ENCODE measurements around the gene CATSPERZ. TPM values are rescaled to one million over a fixed set of nuclear protein-coding genes. Genes with fewer than 3 reads are reported as not detected.

Gene CATSPERZ
- total RNA-seq, 2 donors from 2014 or later: 0.56 TPM; not detected in 1

DNA sequence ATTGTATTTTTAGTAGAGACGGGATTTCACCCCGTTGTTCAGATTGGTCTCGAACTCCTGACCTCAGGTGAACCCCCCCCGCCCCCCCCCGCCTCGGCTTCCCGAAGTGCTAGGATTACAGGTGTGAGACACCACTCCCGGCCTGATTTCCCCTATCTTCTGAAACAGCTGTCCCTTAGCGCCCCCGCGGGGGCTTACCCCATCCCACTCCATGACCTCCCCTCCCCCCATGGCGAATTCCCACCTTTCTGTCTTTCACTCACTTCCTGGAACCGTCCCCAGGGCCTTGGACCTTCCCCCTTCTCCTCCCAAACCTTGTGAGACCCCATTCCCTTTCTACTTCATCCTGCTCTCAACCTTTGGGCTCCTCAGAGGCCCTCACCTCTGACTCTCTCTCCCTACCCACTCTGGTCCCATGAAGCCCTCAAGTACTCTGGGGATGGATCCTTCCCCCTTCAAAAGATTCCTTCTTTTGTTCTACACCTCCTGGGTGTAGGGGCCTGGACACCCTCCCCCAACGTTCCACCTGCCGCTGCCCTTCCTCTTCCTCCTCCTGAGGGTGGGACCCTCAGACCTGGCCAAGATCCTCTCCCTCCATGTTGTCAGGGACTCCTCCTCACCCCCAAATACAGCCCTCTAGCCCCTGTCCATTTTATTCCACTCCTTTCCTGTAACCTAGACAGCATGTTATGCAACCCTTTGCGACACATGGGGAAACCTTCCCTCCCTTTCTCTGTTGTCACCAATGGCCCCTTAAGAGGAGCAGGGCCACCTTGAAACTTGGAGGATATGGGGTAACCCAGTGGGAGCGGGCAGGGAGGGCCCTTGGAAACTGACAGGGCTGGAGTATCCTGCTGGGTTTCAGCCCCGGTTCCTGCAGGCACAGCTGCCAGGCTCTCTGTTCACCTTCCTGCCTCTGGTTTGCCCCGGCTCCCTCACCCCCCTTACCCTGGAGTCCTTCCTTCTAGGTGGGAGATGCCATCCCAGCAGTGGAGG is 18.9 kb downstream of the CATSPERZ start:
- intact Hi-C loops (cut with DNase I): loop anchor here (5.0 kb wide), 1 partner anchor 38 kb away; the partner anchor contains the start of gene RPS6KA4
- H3K27me3 ChIP-seq: no peaks in the 10 kb centered on the region
- H3K9me3 ChIP-seq: no peaks in the 10 kb centered on the region
- DNase-seq: no peak
- H3K4me1 ChIP-seq: peaks cover 22% of the 10 kb centered on the region
- peak overlapping the region; percentile 99 for H3K27ac ChIP-seq
- H3K9ac ChIP-seq (ENCODE audit: low read depth in 2 of 2, low read length in 2 of 2): peak overlapping the region; percentile 68 to 97
- H3K36me3 ChIP-seq: no peaks in the 10 kb centered on the region
- peak overlapping the region; percentile 76 for H3K4me3 ChIP-seq
- TF ChIP-seq, protein P1, sequence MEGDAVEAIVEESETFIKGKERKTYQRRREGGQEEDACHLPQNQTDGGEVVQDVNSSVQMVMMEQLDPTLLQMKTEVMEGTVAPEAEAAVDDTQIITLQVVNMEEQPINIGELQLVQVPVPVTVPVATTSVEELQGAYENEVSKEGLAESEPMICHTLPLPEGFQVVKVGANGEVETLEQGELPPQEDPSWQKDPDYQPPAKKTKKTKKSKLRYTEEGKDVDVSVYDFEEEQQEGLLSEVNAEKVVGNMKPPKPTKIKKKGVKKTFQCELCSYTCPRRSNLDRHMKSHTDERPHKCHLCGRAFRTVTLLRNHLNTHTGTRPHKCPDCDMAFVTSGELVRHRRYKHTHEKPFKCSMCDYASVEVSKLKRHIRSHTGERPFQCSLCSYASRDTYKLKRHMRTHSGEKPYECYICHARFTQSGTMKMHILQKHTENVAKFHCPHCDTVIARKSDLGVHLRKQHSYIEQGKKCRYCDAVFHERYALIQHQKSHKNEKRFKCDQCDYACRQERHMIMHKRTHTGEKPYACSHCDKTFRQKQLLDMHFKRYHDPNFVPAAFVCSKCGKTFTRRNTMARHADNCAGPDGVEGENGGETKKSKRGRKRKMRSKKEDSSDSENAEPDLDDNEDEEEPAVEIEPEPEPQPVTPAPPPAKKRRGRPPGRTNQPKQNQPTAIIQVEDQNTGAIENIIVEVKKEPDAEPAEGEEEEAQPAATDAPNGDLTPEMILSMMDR (IDR thresholded peaks at IDR 0.05): no peak

DNA sequence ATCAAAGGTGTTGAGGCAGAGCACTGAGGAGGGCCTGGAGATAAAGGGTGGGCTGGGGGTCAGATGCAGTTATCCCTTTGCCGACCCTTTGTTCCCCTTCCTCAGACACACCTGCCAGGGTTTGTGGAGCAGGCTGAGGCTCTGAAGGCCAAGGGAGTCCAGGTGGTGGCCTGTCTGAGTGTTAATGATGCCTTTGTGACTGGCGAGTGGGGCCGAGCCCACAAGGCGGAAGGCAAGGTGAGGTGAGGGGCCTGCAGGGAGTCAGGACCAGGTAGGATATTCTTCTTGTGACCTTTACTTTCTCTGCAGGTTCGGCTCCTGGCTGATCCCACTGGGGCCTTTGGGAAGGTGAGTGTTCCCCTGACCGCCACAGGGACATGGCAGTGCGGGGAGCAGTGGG is 20.4 kb downstream of the CATSPERZ start:
- peaks cover 22% of the 10 kb centered on the region for H3K4me1 ChIP-seq
- H3K4me3 ChIP-seq: no peak overlapping the region
- H3K36me3 ChIP-seq: no peaks in the 10 kb centered on the region
- intact Hi-C loops (cut with DNase I): no loop called here
- no peak for DNase-seq
- H3K27me3 ChIP-seq: no peaks in the 10 kb centered on the region
- H3K9ac ChIP-seq (ENCODE audit: low read depth in 2 of 2, low read length in 2 of 2): peak overlapping the region in 1 of 2 donors; percentile 97
- TF ChIP-seq, protein P1 (IDR thresholded peaks at IDR 0.05): no peak
- H3K9me3 ChIP-seq: no peaks in the 10 kb centered on the region
- peak overlapping the region; percentile 99 for H3K27ac ChIP-seq

DNA sequence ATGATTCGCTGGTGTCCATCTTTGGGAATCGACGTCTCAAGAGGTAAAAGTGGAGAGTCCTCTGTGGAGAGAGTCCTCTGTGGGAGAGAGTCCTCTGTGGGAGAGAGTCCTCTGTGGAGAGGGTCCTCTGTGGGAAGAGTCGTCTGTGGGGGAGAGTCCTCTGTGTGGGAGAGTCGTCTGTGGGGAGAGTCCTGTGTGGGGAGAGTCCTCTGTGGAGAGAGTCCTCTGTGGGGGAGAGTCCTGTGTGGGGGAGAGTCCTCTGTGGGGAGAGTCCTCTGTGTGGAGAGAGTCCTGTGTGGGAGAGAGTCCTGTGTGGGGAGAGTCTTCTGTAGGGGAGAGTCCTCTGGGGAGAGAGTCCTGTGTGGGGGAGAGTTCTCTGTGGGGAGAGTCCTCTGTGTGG is 20.9 kb downstream of the CATSPERZ start:
- intact Hi-C loops (cut with DNase I): no loop called here
- H3K4me3 ChIP-seq: no peak overlapping the region
- H3K27ac ChIP-seq: peak overlapping the region; percentile 99
- H3K4me1 ChIP-seq: peaks cover 18% of the 10 kb centered on the region
- no peak for DNase-seq
- TF ChIP-seq, protein P1 (IDR thresholded peaks at IDR 0.05): no peak
- H3K9ac ChIP-seq (ENCODE audit: low read depth in 2 of 2, low read length in 2 of 2): peak overlapping the region; percentile 48 to 97
- no peaks in the 10 kb centered on the region for H3K36me3 ChIP-seq
- H3K9me3 ChIP-seq: no peaks in the 10 kb centered on the region
- no peaks in the 10 kb centered on the region for H3K27me3 ChIP-seq

DNA sequence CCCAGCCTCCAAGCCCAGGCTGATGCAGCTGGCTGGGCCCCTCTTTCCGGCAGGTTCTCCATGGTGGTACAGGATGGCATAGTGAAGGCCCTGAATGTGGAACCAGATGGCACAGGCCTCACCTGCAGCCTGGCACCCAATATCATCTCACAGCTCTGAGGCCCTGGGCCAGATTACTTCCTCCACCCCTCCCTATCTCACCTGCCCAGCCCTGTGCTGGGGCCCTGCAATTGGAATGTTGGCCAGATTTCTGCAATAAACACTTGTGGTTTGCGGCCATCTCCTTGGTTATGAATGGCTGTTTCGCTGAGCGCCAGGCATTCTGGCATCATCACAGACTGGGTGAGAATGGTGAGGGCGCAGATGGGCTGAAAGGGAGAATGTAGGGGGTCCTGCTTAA is 21.4 kb downstream of the CATSPERZ start:
- peak overlapping the region; percentile 48 to 97 for H3K9ac ChIP-seq (ENCODE audit: low read depth in 2 of 2, low read length in 2 of 2)
- TF ChIP-seq, protein P1 (IDR thresholded peaks at IDR 0.05): no peak
- H3K27me3 ChIP-seq: no peaks in the 10 kb centered on the region
- DNase-seq: peak; percentile 79
- H3K4me3 ChIP-seq: no peak overlapping the region
- no peaks in the 10 kb centered on the region for H3K9me3 ChIP-seq
- peaks cover 13% of the 10 kb centered on the region for H3K4me1 ChIP-seq
- peak overlapping the region; percentile 65 for H3K27ac ChIP-seq
- intact Hi-C loops (cut with DNase I): no loop called here
- H3K36me3 ChIP-seq: no peaks in the 10 kb centered on the region

DNA sequence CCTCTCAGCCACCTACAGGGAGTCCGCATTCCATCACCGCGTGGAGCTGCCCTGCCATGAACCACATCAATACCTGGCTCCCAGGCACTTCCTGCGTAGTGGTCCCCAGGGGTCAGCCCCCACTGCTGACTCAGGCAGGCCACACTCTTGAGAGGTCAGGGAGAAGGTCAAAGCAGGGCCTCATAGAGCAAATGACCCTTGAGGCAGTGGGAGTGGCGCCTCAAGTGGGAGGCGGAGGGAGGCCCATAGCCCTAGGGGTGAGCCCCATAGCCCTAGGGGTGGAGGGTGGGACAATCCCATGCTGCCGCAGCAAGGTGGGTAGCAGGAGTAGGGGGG is 22.7 kb downstream of the CATSPERZ start:
- no peaks in the 10 kb centered on the region for H3K36me3 ChIP-seq
- TF ChIP-seq, protein P1 (IDR thresholded peaks at IDR 0.05): no peak
- H3K27me3 ChIP-seq: no peaks in the 10 kb centered on the region
- no peak overlapping the region for H3K4me3 ChIP-seq
- no peaks in the 10 kb centered on the region for H3K9me3 ChIP-seq
- peak overlapping the region in 1 of 2 donors; percentile 97 for H3K9ac ChIP-seq (ENCODE audit: low read depth in 2 of 2, low read length in 2 of 2)
- intact Hi-C loops (cut with DNase I): no loop called here
- peaks cover 11% of the 10 kb centered on the region for H3K4me1 ChIP-seq
- peak overlapping the region; percentile 65 for H3K27ac ChIP-seq
- no peak for DNase-seq
